ENCODE measurements around the gene C1GALT1. TPM values are rescaled to one million over a fixed set of nuclear protein-coding genes. Genes with fewer than 3 reads are reported as not detected.

Gene C1GALT1
- total RNA-seq, 4 donors from 2014 or later = 22.6 to 57.5 (median 29.5) TPM

- H3K36me3 ChIP-seq = peaks cover 0 to 9% (median 0%) of the 10 kb centered on the region in 3 donors
- peaks cover 0 to 9% (median 0%) of the 10 kb centered on the region in 4 donors for H3K9me3 ChIP-seq
- no peaks in the 10 kb centered on the region for H3K4me1 ChIP-seq
- 73 to 76% methylated on average over 12 of the region's 12 CpGs for WGBS, 2 donors
- H3K4me3 ChIP-seq = no peak overlapping the region
- TF ChIP-seq POLR2A (IDR thresholded peaks at IDR 0.05) (no peak), CTCF (IDR thresholded peaks at IDR 0.05) (no peak), EP300 (IDR thresholded peaks at IDR 0.05) (no peak)
- no peak for DNase-seq (ENCODE audit: low spot score in 2 of 2)
- no peaks in the 10 kb centered on the region for H3K27me3 ChIP-seq
- no peak overlapping the region for H3K27ac ChIP-seq
Measured at GRCh38 chr7:7210475-7211237, 28.3 kb downstream of the C1GALT1 start.

GRCh38 chr7:7212612-7213011 is 30.3 kb downstream of the C1GALT1 start:
- no peaks in the 10 kb centered on the region for H3K9me3 ChIP-seq
- H3K4me3 ChIP-seq = no peak overlapping the region
- TF ChIP-seq CTCF (IDR thresholded peaks at IDR 0.05) (no peak), POLR2A (IDR thresholded peaks at IDR 0.05) (no peak), EP300 (IDR thresholded peaks at IDR 0.05) (no peak)
- peaks cover 0 to 23% (median 0%) of the 10 kb centered on the region in 3 donors for H3K36me3 ChIP-seq
- DNase-seq (ENCODE audit: low spot score in 2 of 2) = no peak
- H3K27ac ChIP-seq = no peak overlapping the region
- H3K27me3 ChIP-seq = no peaks in the 10 kb centered on the region
- WGBS, 2 donors = 74 to 88% methylated on average over 2 of the region's 2 CpGs
- no peaks in the 10 kb centered on the region for H3K4me1 ChIP-seq

- Histone ChIP-seq H3K27ac (no peak overlapping the region), H3K27me3 (no peaks in the 10 kb centered on the region), H3K4me1 (no peaks in the 10 kb centered on the region), H3K36me3 (peaks cover 0 to 38% (median 0%) of the 10 kb centered on the region in 3 donors), H3K9me3 (no peaks in the 10 kb centered on the region), H3K4me3 (no peak overlapping the region)
- WGBS, 2 donors = 92 to 93% methylated on average over 13 of the region's 13 CpGs
- TF ChIP-seq EP300 (IDR thresholded peaks at IDR 0.05) (no peak), CTCF (IDR thresholded peaks at IDR 0.05) (no peak), POLR2A (IDR thresholded peaks at IDR 0.05) (no peak)
- no peak for DNase-seq (ENCODE audit: low spot score in 2 of 2)
Measured at GRCh38 chr7:7214398-7215347, 32.3 kb downstream of the C1GALT1 start.

GRCh38 chr7:7216279-7216678 is 33.9 kb downstream of the C1GALT1 start:
- Histone ChIP-seq H3K27ac (no peak overlapping the region), H3K9me3 (peaks cover 0 to 5% (median 2%) of the 10 kb centered on the region in 4 donors), H3K27me3 (no peaks in the 10 kb centered on the region), H3K4me3 (no peak overlapping the region), H3K36me3 (peaks cover 0 to 46% (median 0%) of the 10 kb centered on the region in 3 donors), H3K4me1 (no peaks in the 10 kb centered on the region)
- TF ChIP-seq POLR2A (IDR thresholded peaks at IDR 0.05) = no peak
- TF ChIP-seq EP300 (IDR thresholded peaks at IDR 0.05) = no peak
- no peak for TF ChIP-seq CTCF (IDR thresholded peaks at IDR 0.05)
- DNase-seq (ENCODE audit: low spot score in 2 of 2) = no peak
- 83 to 91% methylated on average over 6 of the region's 6 CpGs for WGBS, 2 donors

Measured in tibial nerve (tissue), 4 donors.